ENCODE data around the gene ALDH6A1.
A peak's percentile ranks its signal among the peaks of the same experiment; 100 is the strongest.

The ALDH6A1 gene

DNA sequence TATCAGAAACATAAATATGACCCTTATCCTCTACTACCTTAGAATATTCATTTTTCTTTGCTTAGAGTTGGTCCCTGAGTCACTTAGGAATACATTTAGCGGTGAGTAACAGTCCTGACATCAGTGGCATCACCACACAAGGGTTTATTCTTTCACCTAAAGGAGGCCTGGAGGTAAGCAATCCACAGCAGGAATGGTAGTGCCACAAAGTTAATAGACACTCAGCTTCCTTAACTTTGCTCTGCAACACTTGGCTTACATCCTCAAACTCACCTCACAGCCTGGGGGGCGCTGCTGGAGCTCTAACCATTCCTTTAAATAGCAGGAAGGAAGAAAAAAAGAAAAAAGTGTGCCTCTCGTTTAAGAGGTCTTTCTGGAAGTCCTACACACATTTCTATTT lies 36.0 kb downstream of the ALDH6A1 start:
- no peak for DNase-seq (ENCODE audit: low spot score)

DNA sequence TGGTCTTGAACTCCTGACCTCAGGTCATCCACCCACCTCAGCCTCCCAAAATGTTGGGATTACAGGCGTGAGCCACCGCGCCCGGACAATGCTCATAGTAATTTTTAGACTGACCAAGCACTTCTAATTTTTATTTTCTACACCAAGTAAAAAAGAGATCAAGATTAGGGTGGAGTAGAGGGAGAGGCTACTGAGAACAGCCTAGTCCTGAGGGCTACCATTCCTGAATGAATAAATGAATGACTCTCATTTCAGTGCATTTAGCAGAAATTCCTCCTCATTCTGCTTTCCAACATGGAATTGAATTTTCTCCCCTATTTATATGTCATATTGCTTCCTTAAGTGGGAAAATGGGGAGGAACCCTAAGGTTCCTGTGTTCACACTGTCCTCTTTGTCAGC lies 38.7 kb downstream of the ALDH6A1 start:
- no peak for DNase-seq (ENCODE audit: low spot score)

DNA sequence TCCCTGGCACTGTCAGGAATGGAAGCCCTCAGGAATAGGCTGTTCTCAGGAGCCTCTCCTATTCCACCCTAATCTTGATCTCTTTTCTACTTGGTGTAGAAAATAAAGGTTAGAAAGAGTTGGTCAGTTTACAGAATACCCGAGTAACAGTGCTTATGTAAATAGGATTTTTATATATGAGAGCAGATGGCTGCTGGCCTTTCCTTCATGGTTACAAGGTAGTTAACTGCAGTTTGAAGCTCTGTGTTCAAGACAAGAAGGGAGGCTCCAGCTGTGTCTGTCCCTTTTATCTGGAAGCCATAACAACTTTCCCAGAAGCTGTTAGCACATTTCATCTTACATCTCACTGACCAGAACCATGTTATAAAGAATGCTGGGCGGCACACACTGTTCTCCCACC lies 42.0 kb downstream of the ALDH6A1 start:
- no peak for DNase-seq (ENCODE audit: low spot score)

DNA sequence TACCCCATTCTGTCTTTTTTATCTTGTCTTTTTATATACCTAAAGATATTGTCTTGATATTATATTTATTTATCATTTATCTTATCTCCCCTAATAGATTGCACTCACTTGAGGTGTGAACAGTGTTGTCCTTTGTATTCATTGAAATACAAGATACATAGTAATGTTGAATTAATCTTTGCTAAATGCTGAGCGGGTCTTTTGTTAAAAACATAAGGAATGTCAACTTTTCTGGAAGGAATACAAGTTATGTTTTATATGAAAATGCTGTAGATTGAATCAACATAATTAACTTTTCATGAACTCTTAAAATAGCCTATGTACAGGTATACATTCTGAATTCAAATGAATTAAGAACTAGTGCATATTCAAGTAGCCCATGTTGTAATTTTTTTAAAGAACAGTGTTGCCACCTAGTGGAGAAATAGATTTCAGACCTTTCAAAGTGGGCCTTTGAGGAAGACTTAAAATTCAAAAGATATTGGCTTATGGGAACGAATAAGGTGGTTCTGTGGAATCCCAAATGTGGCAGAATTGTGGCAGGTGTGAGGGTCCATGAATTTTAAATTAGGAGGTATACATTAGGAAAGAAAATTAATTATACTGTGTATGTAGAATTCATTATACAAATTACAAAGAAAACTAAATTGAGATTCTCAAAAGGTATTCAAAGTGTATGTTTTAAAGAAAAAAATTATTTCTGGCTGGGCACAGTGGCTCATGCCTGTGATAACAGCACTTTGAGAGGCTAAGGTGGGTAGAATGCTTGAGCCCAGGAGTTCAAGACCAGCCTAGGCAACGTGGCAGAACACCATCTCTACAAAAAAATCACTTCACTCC lies 46.0 kb downstream of the ALDH6A1 start:
- peak; percentile 69 for DNase-seq (ENCODE audit: low spot score)

DNA sequence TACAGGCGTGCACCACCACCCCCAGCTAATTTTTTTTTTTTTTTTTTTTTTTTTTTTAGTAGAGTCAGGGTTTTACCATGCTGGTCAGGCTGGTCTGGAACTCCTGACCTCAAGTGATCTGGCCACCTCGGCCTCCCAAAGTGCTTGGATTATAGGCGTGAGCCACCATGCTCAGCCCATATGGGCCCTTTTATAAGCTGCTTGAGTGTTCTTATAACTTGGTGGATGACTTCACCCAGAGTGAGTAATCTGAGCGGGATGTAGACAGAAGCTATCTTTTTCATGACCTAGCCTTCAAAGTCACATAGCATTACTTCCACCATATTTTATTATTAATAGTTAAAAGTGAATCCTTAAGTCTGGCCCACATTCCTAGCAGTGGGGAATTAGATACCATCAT lies 48.7 kb downstream of the ALDH6A1 start:
- DNase-seq (ENCODE audit: low spot score) = no peak

DNA sequence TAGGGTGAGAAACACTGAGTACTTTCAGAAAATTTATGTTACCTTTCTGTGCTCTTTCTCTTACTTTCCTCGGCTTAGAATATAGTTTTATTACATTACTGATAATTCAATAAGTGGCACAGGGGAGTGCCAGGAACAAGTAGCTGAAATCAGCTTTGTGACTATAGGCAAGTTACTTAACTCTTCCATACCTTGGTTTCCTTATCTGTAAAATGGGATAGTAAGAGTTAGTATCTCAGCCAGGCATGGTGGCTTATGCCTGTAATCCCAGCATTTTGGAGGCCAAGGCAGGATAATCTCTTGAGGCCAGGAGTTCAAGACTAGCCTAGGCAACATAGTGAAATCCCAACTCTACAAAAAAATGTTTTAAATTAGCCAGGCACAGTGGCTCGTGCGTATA lies 49.7 kb downstream of the ALDH6A1 start:
- DNase-seq (ENCODE audit: low spot score) = no peak

DNA sequence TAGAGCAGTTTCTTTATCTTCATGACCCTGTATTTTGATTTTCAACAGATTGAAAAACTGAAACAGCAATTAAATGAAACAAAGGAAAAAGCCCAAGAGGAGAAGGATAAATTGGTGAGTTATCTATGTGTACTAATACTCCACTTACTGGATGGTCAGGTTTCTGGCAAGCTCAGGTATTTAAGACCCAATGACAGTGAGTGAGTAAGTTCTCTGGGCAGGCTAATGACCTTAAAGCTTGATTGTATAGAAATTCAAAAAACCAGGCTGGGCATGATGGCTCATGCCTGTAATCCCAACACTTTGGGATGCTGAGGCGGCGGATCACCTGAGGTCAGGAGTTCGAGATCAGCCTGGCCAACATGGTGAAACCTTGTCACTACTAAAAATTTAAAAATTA lies 55.1 kb downstream of the ALDH6A1 start:
- DNase-seq (ENCODE audit: low spot score) = no peak

DNA sequence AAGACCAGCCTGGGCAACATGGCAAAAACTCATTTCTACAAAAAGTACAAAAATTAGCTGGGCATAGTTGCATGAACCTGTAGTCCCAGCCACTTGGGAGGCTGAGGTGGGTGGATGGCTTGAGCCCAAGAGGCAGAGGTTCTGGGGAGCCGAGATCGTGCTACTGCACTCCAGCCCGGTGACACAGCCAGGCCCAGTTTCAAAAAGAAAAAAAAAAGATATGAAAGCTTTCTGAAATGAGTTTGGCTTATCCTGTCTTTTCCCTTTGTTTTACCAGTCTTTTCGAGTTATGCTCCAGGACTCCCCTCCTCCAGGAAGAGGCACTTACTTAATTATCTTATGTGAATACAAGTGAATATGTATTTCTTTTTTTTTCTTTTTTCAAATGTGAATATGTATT lies 61.9 kb downstream of the ALDH6A1 start:
- DNase-seq (ENCODE audit: low spot score) = no peak

DNA sequence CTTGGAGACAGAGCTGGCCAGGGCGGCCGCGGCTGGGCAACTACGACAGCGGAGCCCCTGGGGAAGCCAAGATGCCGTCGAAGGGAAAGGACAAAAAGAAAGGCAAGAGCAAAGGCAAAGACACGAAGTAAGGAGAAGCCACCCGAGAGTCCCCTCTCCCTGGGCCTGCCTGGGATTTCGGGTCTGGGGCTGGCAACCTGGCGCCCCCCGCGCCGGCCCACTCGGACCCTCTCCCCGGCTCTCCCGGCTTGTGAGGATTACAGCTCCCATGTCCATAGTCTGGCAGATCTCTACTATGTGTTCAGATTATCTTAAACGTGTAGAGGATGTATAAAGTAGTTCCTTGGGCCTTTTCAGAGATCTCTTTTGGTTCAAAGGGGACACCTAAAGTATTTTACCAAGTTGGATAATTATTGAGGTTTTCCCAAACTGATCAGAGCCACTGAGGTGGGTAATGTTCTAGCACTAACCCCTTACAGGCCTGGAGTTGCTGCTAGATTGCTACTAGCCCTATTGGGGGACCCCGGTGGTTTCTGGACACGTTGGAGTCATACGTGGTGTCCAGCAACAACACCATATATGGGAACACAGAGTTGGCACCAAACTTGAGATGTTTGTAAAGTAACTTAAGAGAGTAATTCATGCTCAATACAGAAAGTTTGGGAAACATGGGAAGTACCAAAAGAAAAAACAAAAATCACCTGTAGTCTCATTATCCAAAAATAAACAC lies 64.7 kb downstream of the ALDH6A1 start:
- DNase-seq (ENCODE audit: low spot score) = no peak

DNA sequence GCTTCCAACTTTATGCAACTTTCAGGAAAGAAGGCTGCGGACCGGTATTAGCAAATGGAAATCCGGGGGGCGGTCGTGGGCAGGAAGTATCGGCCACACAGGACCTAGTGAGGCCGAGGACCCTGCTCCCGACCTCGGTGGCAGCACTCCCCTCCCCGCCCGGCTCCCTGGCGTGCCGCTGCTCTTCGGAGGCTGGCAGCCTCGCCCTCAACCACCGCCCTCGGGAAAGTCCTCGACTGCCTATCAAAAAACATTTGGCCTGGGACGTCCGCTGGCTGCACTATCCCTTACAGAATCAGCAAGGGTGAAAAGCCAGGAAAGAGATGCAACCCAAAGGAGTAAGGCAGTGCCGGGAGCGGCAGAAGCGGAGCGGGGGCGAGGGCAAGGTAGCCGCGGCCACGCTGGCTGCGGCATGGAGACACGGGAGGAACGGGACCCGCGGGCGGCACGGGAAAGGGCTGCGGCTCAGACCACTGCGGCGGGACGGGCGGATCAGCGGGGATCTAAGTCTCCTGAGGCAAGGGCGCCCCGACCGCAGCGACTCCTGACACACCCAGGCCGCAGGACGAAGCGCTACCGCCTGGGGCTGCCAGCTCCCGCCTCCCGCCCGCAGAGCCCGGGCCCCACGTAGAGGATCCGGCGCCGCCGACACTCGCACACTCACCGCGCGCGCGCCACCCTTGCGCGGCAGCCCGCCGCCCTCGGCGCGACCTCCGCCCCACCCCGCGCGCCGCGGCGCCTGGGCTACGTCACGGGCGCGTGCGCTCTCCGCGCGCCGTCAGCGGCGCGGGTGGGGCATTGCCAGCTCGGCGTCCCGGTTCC lies 65.5 kb downstream of the ALDH6A1 start, which contains the start of the genes BBOF1 and ENTPD5:
Gene BBOF1, plus strand, starts transcription at position 764 of the 822 bp plus-strand sequence. CDS start 130 bp downstream, outside the sequence.
Gene ENTPD5, minus strand, starts transcription at position 703 of the 822 bp plus-strand sequence. CDS start 31,186 bp downstream, outside the sequence.
- DNase-seq (ENCODE audit: low spot score) = peak; percentile 69

DNA sequence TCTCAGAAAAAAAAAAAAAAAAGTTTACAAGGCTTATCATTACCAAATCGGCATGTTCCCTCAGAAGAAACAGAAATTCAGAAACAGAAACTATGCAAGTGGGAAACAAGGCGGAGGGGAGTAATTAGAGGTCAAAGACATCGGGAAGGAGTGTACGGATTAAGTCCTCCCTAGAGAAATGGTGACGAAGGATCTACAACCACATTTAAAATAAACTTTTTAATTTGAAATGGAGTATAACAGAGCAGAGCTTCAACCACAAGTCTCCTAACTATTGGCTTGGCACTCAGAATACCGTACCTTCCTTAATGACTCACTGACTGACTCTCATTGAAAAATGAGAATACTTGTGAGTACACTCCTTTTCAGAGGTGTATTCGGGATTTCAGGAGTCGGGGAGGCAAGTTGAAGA lies 66.1 kb downstream of the ALDH6A1 start:
- peak; percentile 24 for DNase-seq (ENCODE audit: low spot score)

DNA sequence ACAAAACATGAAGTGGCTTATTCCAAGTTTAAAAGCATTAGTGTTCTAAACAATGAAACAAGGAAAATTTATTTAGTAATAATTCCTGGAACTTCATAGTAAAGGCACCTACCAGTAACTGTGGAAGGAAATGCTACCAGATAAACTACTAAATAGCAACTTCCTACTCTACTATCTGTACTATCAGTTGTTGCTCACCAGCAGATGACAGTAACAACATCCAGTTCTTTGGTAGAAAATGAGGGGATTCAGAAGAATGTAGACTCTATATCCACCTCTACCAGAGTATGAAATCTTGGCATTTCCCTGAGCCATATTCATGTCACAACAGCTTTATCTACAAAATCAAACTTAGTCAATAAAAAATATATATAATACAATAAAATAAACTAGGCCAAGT lies 68.3 kb downstream of the ALDH6A1 start:
- DNase-seq (ENCODE audit: low spot score) = no peak

DNA sequence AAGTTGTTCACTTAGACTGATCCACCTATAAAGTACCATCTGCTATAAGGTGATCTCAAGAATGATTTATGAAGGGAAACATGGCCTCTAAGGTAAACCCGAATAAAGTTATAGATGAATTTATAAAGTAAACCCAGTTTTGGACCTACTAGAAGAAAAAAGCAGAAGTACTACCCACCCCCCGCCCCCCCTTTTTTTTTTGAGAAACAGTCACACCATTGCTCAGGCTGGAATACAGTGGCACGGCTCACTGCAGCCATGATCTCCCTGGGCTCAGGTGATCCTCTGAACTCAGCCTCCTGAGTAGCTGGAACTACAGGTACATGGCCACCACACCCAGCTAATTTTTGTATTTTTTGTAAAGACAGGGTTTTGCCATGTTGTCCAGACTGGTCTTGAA lies 69.1 kb downstream of the ALDH6A1 start:
- no peak for DNase-seq (ENCODE audit: low spot score)

DNA sequence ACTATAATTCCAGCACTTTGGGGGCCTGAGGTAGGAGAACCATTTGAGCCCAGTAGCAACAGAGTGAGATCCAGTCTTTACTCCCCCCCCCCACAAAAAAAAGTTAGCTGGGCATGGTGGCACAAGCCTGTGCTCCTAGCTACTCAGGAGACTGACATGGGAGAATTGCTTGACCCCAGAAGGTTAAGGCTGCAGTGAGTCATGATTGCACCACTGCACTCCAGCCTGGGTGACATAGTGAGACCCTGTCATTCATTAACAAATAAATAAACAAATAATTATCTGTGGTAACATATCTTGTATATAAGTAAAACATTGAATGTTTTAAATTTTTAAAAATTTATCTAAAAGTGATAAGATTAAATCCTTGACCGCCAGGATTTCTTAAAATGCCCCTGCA lies 70.0 kb downstream of the ALDH6A1 start:
- DNase-seq (ENCODE audit: low spot score) = no peak

DNA sequence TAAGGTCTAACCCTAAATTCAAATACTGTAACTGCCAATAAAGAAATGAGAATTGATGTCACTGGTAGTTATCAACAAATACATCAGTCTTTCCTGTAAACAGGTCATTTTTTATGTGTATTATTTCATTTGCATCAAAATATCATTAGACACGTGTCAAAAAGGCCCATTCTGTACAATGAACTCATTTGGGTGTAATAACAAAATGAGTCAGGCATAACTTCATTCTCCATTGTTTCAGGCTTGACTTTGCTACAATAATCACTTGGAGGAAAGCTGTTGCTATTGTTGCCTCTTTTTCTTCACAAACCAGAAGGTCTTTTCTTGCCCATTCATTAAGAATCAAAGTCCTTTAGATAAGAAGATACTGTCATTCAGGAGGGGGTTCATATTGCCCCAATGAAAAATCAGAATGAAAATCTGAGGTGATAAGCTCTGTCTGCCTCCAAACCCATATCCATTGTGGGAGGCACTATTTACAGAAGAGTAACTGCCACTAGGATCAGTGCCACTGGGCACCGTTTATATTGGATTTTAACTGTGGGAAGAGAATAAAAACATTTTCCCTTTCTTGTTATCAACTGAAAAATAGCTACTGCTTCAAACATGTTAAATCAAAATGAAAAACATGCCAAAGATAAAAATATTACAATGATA lies 75.3 kb downstream of the ALDH6A1 start:
- no peak for DNase-seq (ENCODE audit: low spot score)

Data from NAMALWA (cell line).